CD4-positive, alpha-beta T cell treated with Interferon alpha-2 for 1 hour (primary cell): ENCODE measurements around the gene GRID1.
"Not testable (repeated sequence)": the region's sequence is repeated elsewhere in the genome, so short reads cannot be mapped to it uniquely, and the experiment has no call there.

Source experiments
- DNase-seq, 2 donors: peaks; one replicate each; pipeline ENCODE4 v3.0.0-alpha.2; 2020 to 2022

GRID1 gene

DNA sequence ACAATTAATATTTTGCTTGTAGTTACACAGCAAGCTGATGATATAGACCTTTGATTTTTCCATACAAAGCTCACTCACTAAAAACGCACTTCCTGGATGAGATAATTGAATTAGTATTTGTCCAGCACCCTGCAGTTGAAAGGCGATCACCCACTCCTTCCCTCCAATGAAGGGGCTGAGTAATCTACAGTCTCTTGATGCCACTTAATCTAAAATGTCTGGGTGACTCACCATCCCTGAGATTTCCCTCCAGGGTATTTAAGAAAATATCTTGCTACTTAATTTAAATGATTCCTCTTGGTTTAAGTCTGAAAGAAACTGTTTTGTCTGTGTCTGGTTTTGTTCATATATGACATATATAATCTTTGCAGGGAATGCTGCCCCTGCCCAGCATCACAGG lies 515.3 kb downstream of the GRID1 start:
- no peak for DNase-seq

DNA sequence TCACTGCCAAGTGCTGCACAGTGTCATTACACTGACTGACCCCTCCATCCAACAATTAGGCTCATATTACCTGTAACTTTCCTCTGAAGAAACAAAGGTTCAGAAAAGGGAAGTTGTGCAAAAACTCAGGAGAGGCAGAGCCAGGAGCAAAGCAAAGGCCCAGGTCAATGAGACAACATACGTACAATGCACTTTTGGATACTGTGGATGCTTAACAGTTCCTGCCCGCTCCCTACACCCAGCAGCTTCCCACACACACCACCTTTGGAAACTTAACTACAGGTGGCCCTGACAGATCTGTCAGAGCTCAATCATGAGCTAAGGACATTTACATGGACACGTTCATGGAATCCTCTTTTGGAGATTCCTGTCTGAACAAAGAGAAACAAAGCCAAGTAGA lies 515.9 kb downstream of the GRID1 start:
- DNase-seq = no peak

DNA sequence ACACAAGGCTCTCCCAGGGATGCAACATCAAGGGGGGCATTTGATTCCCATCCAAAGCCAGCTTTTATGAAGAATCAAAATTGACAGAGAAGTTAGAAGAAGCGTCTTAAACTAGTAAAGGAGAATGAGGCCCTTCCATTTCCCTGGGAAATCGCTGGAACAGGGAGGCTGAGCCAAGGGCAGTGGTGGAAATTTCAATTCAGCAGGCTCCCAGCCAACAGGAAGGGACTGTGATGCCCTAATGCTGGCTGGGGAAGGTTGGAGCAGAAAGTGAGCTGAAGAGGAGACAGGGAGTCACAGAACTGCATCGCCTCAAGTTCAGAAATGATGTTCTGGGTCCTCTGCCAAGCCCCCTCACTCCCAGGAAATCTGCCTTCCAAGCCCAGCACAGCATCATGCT lies 517.3 kb downstream of the GRID1 start:
- DNase-seq = no peak

DNA sequence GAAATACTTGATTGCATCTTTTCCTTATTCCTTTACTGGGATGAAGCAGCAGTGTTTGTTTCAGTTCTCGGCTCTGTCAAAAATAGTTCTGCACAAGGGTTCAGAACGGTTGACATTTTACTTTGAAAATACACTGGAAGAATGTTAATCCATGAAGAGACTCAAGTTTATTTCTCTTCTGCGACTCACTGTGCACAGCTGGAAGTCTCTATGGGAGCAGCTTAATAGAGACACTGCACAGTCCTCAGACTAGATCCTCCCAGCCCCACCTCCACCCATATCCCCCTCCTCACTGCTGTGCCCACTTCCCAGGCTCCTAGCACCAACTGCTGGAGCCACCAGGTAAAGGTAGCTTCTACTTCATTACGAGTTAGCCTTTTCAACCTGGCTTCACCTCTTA lies 517.8 kb downstream of the GRID1 start:
- no peak for DNase-seq

DNA sequence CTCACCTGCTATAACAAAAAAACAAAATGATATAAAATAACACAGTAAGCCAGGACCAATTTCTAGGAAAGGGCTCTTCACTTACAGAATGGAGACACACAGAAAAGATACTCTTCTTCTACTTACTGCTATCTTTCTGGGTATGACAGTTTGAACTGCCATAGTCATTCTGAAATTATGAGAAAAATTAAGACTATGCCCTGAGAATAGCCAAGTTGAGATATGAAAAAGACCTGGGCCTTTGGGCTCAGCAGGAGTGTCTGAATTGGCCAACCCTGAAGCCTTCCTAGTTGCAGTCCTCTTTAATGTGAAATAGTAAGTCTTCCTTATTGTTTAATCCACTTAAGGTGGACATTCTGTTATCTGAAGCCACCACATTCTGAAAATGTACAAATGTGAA lies 519.5 kb downstream of the GRID1 start:
- no peak for DNase-seq

GRCh38 chr10:85838660-85839059 lies 527.9 kb downstream of the GRID1 start:
- not testable (repeated sequence) for DNase-seq

- DNase-seq = no peak
Measured at GRCh38 chr10:85832988-85833387, 533.6 kb downstream of the GRID1 start.

DNA sequence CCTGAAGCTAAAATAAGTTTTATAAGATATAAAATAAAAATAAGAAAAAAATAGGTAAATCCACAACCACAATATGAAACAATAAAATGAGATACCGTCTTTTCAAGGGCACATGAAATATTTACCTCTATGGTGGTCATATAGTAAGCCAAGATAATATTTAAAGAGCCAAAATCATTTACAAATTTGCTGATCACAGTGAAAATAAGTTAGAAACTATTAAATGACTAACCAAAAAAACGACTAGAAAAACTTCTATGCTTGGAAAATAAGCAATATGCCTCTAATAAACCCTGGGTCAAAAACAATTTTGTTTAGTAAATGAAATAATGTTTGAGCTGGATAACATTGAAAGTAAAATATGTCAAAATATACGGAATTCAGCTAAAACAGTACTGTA lies 535.2 kb downstream of the GRID1 start:
- DNase-seq = no peak

- no peak for DNase-seq
Measured at GRCh38 chr10:85826377-85826776, 540.2 kb downstream of the GRID1 start.

- DNase-seq = no peak
Measured at GRCh38 chr10:85811405-85811804, 555.2 kb downstream of the GRID1 start.

- no peak for DNase-seq
Measured at GRCh38 chr10:85810674-85811073, 555.9 kb downstream of the GRID1 start.

DNA sequence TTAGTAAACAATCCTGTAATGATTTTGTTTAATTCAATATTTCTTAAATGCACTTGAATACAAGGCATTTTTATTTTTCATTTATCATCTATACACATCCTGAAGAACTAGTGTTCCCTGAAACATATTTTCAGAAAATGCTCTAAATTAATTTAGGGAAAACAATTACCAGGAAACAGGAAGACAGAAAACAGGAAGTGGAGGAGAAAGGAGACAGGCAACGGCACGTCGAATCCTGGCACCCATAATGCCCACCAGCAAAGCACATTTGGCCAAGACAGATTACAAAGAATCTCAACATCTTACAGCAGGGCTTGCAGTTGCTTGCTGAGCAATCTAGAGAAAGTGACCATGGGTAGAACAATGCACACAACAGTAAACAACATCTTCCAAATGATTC lies 571.1 kb downstream of the GRID1 start:
- no peak for DNase-seq

DNA sequence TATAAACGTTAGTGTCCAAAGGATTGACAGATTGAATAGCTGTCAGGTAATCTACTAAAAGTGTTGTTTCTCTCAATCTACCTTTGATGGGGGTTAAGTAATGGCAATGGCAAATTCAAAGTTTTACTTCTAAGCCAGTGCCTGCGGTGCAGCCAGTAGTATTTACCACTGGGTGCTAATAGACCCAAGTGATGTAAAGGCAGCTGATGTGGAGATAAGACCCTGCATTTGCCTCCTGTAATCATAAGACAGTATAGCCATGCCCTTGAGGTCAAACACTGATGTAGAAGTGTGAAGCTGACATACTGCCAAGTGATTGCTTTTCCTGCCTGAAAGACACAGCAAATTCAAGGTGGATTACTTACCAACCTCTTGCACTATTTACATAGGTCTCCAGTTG lies 572.0 kb downstream of the GRID1 start:
- no peak for DNase-seq

- DNase-seq = no peak
Measured at GRCh38 chr10:85792533-85792858, 574.1 kb downstream of the GRID1 start.

DNA sequence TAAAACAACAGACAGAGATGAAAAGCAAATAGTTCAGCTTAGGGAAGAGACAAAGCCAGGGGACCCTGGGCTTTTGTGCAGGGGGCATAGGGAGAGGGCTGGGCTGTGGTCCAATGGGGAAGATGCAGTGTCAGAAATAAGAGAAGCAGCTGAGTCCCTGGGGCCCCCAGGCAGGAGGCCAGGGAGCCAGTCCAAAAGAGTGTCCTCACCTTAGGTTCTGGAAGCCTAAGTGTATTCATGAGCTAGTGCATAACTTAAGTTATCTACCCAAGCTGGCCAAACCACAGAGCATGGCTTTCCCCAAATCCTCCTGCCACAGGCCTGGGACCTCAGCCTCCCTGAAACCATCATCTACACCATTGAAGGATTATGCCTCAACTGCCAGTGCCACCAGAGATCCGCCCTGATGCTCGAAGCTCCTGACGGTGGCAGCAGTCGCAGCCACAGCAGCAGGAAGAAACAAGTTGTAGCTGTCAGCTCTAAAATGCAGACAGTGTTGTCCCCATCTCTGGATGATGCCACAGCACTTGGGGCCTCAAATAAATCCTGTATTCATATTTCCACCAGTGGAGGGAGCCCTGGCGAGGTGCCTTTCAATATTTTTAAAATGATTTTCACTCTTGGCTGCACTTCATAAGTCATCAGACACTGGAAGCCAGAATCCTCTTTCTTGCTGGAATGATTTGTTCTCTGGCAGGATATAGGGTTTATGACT lies 574.6 kb downstream of the GRID1 start:
- no peak for DNase-seq

DNA sequence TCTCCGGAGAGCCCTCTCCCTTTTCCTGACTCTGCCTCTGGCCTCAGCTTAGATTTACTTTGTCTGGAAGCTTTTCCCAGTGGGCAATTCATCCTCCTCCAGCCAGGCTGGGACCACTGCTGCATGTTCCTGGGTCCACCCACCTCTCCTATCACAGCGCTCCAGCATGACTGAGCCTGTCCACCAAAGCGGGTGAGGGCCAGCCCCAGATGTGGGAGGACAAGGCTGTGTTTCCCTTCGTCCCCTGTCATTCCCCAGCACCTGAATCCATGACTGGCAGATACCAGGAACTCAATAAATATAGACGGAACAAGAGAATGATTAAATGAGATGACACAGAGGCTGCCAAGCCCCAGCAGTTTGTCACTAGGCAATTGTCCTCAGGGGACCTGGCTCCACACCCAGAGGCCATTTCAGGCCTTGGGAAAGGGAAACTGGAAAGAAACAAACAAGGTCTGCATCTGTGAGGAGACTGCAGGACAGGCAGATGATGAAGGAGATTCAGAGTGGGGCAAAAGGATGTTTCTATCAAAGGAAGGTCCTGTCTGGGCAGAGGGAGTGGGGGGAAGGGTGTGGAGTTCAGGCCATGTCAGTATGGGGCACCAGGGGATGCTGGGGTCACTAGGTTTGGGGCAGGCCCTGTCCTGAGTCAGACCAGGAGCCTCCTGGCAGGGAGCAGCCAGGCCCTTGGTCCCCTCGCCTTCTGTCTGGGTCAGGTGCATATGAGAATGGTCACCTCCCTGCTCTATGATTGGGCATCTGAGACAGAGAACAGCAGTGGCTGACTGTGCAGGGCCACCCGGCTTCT lies 576.4 kb downstream of the GRID1 start:
- DNase-seq = no peak

DNA sequence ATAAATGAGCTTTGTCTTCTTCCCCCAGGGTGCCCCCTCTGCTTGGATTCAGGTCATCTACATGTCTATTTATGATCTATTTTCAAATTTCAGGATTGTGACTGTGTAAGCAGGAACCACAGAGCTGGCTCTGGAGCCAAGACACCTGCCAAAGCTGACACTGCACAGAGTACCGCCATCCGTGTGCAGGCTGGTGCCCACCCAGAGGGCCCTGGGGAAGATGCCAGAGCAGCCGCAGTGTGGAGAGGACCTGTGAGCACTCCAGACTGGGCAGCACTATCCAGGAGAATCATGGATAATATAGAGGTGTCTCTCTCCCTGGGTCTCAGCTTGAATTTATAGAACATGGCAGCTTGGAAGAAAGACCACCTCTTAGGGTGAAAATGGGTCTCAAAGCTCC lies 577.5 kb downstream of the GRID1 start:
- DNase-seq = no peak

DNA sequence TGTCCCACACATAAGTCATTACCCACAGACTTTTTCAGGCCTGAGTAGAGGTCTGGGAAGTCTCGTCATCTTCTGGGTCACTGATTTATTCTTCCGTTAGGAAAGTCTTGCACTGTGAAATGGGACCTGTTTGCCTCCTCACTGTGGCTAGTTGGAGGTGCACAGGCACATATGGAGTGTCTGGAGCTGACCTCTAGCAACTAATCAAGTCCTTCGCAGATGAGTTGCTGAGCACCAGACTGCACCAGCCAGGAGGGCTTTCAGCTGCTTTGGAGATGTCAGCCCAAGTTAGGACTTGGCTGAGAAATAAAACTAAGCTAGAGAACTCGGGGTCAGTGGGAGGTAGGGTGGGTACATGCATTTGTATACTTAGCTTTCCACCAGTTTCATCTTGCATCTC lies 578.0 kb downstream of the GRID1 start:
- DNase-seq = no peak

DNA sequence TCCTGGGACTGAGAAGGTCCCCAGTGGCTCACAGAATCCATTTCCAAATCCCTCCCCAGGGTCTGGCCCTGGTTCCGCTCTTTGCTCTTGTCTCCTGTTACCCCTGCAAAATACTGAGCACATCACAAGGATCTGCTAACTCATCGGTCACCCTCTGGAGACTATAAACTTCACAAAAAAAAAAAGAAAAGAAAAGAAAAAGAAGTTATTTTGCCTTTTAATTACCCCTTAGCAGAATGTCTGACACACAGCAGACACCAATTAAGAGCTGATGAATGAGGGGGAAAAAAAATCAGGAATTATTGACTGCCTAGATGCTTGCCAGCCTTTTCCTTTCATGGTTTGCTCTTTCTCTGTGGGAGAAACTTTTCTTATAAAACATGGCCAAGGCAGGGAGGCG lies 578.7 kb downstream of the GRID1 start:
- no peak for DNase-seq

GRCh38 chr10:85787393-85787792 lies 579.2 kb downstream of the GRID1 start:
- DNase-seq = no peak

- DNase-seq = no peak
Measured at GRCh38 chr10:85786401-85786899, 580.1 kb downstream of the GRID1 start.

DNA sequence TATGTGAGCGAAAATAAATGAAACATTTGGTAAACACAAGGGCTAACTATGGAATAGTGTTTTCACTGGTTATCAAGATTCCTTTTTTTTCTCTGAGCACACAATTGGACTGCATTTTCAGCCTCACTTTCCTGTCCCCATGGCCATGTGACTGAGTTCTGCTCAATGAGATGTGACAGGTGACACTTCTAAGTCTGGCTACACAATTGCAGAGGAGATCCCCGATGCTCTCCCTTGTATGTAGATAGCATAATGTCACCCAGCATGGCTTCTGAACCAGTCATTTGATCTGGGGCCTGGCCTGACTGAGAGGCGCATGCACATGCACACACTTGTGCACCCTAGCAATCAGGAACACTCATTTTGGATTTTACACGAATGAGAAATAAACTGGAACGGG lies 581.8 kb downstream of the GRID1 start:
- no peak for DNase-seq

GRCh38 chr10:85781404-85781803 lies 585.2 kb downstream of the GRID1 start:
- no peak for DNase-seq

- no peak for DNase-seq
Measured at GRCh38 chr10:85778074-85778473, 588.5 kb downstream of the GRID1 start.

GRCh38 chr10:85767891-85768290 lies 598.7 kb downstream of the GRID1 start:
- DNase-seq = no peak
